DOHH2 (cell line): ENCODE measurements around the gene SCRN3.

Source experiments
- H3F3A ChIP-seq: fragments of 200-600 bp; sonication (generic), shearing (Covaris generic); 2 replicates; pipeline ENCODE4 v1.6.0; 2016; ENCODE audit warnings: antibody characterized with exemption, mild to moderate bottlenecking; ENCODE audit not compliant: control insufficient read depth, insufficient read depth
- H3K27ac ChIP-seq: fragments of 200-600 bp; sonication (generic); 2 replicates; pipeline ENCODE4 v1.5.1; 2014; ENCODE audit warnings: low read depth, mild to moderate bottlenecking, low read length, moderate library complexity
- H3K27me3 ChIP-seq: fragments of 200-600 bp; sonication (generic); 2 replicates; pipeline ENCODE4 v1.6.1; 2014; ENCODE audit warnings: mild to moderate bottlenecking, low read length, mixed read lengths; ENCODE audit not compliant: control insufficient read depth
- H3K36me3 ChIP-seq: fragments of 200-600 bp; sonication (generic); 2 replicates; pipeline ENCODE4 v1.6.1; 2014; ENCODE audit warnings: mild to moderate bottlenecking, low read length, moderate library complexity, mixed read lengths; ENCODE audit not compliant: control insufficient read depth
- H3K4me1 ChIP-seq: fragments of 200-600 bp; sonication (generic); 2 replicates; pipeline ENCODE4 v1.6.1; 2014; ENCODE audit warnings: mild to moderate bottlenecking, low read length, mixed read lengths; ENCODE audit not compliant: control insufficient read depth
- H3K4me2 ChIP-seq: fragments of 200-600 bp; sonication (generic); 2 replicates; pipeline ENCODE4 v1.6.0; 2014; ENCODE audit warnings: mild to moderate bottlenecking, low read length, moderate library complexity
- H3K4me3 ChIP-seq: fragments of 200-600 bp; sonication (generic); 2 replicates; pipeline ENCODE4 v1.5.1; 2014; ENCODE audit warnings: mild to moderate bottlenecking, low read length, mixed read lengths
- H3K79me2 ChIP-seq: fragments of 200-600 bp; sonication (generic); 2 replicates; pipeline ENCODE4 v1.6.1; 2014; ENCODE audit warnings: mild to moderate bottlenecking, low read length, mixed read lengths; ENCODE audit not compliant: control insufficient read depth
- H3K9me2 ChIP-seq: fragments of 200-600 bp; sonication (generic); replicated peaks from 2 replicates; pipeline ENCODE4 v1.6.1; 2014; ENCODE audit warnings: mild to moderate bottlenecking, low read length, mixed read lengths; ENCODE audit not compliant: control insufficient read depth
- H3K9me3 ChIP-seq: fragments of 200-600 bp; sonication (generic); 2 replicates; pipeline ENCODE4 v1.6.1; 2014; ENCODE audit warnings: antibody characterized with exemption, low read length, mixed read lengths; ENCODE audit not compliant: control insufficient read depth, insufficient read depth
- H4K20me1 ChIP-seq: fragments of 200-600 bp; sonication (generic); 2 replicates; pipeline ENCODE4 v1.6.0; 2014; ENCODE audit warnings: low read depth, mild to moderate bottlenecking, antibody characterized with exemption, low read length, moderate library complexity; ENCODE audit not compliant: control insufficient read depth, insufficient read depth
- EZH2phosphoT487 ChIP-seq: fragments of 200-600 bp; sonication (generic); IDR thresholded peaks from 2 replicates; pipeline ENCODE4 v1.6.1; 2017; ENCODE audit warnings: borderline replicate concordance, mild to moderate bottlenecking, antibody characterized with exemption, low read length, moderate library complexity, mixed read lengths
- TF ChIP-seq, protein P1 (sequence below): fragments of 200-600 bp; sonication (generic); IDR thresholded peaks from one replicate; pipeline ENCODE4 v1.5.1; 2014; ENCODE audit warnings: antibody characterized with exemption, mild to moderate bottlenecking, low read depth, low read length; ENCODE audit not compliant: poor library complexity, severe bottlenecking

The SCRN3 gene

DNA sequence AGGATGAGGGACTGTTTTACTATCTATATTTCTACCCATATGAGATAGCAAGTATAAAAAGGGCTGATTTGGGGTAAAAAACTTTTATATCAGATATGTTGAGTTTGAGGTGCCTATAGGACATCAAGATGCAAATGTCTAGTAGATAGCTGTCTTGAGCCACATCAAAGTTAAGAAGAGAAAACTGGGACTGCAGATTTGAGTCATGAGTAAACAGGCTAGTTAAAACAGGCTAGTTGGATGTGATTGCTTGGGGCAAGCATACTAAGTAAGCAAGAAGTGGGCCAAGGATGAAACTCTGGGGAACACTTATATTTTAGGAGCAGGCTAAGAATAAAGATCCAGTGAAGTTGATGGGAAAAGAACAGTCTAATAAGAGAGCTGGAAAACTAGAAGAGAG is 2.8 kb upstream of the SCRN3 start:
- Histone ChIP-seq H3K9me2 (no peaks in the 10 kb centered on the region), H3K79me2 (peaks cover 41% of the 10 kb centered on the region), H3K4me2 (no peak overlapping the region), H3K27ac (no peak overlapping the region), H4K20me1 (no peaks in the 10 kb centered on the region), H3K9me3 (no peaks in the 10 kb centered on the region), H3F3A (peaks cover 7% of the 10 kb centered on the region; the same call in 1 of the 2 replicates), H3K4me3 (no peak overlapping the region), H3K27me3 (no peaks in the 10 kb centered on the region), H3K36me3 (peaks cover 6% of the 10 kb centered on the region), H3K4me1 (peaks cover 24% of the 10 kb centered on the region)
- TF ChIP-seq, protein P1, sequence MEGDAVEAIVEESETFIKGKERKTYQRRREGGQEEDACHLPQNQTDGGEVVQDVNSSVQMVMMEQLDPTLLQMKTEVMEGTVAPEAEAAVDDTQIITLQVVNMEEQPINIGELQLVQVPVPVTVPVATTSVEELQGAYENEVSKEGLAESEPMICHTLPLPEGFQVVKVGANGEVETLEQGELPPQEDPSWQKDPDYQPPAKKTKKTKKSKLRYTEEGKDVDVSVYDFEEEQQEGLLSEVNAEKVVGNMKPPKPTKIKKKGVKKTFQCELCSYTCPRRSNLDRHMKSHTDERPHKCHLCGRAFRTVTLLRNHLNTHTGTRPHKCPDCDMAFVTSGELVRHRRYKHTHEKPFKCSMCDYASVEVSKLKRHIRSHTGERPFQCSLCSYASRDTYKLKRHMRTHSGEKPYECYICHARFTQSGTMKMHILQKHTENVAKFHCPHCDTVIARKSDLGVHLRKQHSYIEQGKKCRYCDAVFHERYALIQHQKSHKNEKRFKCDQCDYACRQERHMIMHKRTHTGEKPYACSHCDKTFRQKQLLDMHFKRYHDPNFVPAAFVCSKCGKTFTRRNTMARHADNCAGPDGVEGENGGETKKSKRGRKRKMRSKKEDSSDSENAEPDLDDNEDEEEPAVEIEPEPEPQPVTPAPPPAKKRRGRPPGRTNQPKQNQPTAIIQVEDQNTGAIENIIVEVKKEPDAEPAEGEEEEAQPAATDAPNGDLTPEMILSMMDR, result no peak
- TF ChIP-seq EZH2phosphoT487, result no peak

DNA sequence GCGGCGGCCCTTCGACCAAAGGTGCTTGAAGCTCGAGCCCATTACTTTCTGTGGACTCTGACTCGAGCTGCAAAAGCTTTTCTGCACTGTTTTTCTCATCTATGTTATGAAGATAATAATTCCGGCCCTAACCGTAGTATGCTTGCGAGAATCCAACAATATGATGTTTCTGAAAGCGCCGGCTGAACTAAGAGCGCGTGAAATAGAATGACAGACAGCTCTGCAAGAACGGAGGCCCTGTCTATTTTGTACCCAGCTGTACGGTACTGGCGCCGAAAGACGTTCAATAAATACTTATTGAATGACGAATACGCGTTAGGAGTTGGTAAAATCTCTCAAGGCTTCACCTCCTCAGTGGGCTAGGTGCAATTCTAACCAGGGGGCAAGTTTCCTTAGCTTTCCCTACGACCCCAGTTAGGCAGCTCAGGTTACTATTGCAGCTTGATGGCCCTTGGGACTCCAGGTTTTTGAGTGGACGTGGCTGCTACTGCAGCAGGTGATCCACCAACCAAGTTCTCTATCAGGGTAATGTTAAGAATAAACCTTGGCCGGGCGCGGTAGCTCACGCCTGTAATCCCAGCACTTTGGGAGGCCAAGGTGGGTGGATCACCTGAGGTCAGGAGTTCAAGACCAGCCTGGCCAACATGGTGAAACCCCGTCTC is 570 bp downstream of the SCRN3 start:
- H3K27ac ChIP-seq, result peak overlapping the region; percentile 18; the same call in 1 of the 2 replicates
- no peaks in the 10 kb centered on the region for H4K20me1 ChIP-seq

DNA sequence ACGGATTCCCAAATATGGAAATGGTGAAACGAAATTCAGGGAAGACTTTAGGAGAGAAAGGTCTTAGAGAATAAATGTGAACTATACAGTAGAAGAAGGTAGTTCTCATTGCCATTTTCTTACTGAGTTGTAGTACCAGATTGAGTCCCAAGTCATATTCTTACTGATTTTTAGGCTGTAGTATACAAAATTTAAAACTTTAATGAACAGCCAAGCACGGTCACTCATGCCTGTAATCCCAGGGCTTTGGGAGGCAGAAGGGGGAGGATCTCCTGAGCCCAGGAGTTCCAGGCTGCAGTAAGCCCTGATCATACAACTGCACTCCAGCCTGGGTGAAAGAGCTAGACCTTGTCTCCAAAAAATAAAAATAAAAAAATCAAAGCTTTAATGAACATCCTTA is 2.2 kb downstream of the SCRN3 start:
- Histone ChIP-seq H3K9me3 (no peaks in the 10 kb centered on the region), H3K4me2 (no peak overlapping the region), H4K20me1 (no peaks in the 10 kb centered on the region), H3K9me2 (no peaks in the 10 kb centered on the region), H3F3A (peaks cover 11% of the 10 kb centered on the region; the same call in 1 of the 2 replicates), H3K36me3 (peaks cover 9% of the 10 kb centered on the region), H3K79me2 (peaks cover 31% of the 10 kb centered on the region), H3K27ac (no peak overlapping the region), H3K4me3 (no peak overlapping the region), H3K27me3 (no peaks in the 10 kb centered on the region), H3K4me1 (peaks cover 24% of the 10 kb centered on the region)
- TF ChIP-seq, protein P1, result no peak
- no peak for TF ChIP-seq EZH2phosphoT487

More for the DNA sequence above, 570 bp downstream of the SCRN3 start:
- TF ChIP-seq EZH2phosphoT487, result no peak
- TF ChIP-seq, protein P1, result no peak
- Histone ChIP-seq H3K4me3 (peak overlapping the region; percentile 94), H3K4me1 (peaks cover 24% of the 10 kb centered on the region), H3K9me2 (no peaks in the 10 kb centered on the region), H3K9me3 (no peaks in the 10 kb centered on the region), H3K79me2 (peaks cover 38% of the 10 kb centered on the region), H3K36me3 (peaks cover 7% of the 10 kb centered on the region), H3K4me2 (peak overlapping the region; percentile 81), H3K27me3 (no peaks in the 10 kb centered on the region), H3F3A (peaks cover 9% of the 10 kb centered on the region; the same call in 1 of the 2 replicates)
